ENCODE measurements around the gene NTN4.
"Not testable (repeated sequence)": the region's sequence is repeated elsewhere in the genome, so short reads cannot be mapped to it uniquely, and the experiment has no call there.

Gene NTN4

DNA sequence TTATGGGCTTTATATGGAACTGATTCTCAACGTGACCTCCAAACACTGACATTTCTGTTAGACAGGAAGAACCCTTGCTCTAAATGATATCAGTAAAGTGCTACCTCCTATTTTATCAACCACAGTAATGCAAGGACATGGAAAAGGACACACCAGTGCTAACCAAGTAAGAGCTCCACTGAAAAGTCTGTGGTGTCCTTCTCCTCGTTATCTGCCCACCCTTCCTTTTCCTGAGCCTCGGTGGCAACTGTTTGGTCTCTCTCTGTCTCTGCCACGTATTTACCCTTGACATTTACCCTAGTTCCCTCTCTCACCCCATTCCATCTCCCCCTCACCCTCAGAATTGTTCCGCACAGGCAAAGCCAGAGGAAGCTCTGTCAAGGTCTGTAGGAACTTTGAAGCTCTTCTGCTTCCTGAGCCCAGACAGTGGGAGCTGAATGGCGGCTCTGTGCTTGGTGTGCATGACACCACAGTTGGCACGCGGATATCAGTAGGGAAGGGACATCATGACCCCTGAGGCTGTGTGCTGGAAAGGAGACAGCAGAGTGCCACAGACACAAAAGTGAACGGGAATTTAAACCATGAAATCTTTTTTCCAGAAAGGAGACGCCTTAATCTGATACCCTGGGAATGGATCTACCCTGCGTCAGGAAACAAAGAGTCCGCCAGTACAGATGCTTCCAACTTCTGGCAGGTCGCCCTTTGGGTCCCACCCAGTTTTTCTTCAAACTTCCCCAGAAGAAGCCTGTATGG lies 50.8 kb downstream of the NTN4 start:
- DNase-seq (ENCODE audit: extremely low read depth, insufficient read length) = no peak
- Histone ChIP-seq H3K36me3 (ENCODE audit: control insufficient read depth, insufficient read depth, low read length) (no peaks in the 10 kb centered on the region), H3K27me3 (replicated peaks; ENCODE audit: control insufficient read depth, insufficient read depth, low read length) (no peaks in the 10 kb centered on the region; the same call in 1 of the 2 replicates), H3K4me3 (replicated peaks; ENCODE audit: low read depth, low read length) (no peak overlapping the region)
- TF ChIP-seq CTCF (IDR thresholded peaks at IDR 0.05; ENCODE audit: insufficient read depth, low read length, poor library complexity, severe bottlenecking) = no peak

DNA sequence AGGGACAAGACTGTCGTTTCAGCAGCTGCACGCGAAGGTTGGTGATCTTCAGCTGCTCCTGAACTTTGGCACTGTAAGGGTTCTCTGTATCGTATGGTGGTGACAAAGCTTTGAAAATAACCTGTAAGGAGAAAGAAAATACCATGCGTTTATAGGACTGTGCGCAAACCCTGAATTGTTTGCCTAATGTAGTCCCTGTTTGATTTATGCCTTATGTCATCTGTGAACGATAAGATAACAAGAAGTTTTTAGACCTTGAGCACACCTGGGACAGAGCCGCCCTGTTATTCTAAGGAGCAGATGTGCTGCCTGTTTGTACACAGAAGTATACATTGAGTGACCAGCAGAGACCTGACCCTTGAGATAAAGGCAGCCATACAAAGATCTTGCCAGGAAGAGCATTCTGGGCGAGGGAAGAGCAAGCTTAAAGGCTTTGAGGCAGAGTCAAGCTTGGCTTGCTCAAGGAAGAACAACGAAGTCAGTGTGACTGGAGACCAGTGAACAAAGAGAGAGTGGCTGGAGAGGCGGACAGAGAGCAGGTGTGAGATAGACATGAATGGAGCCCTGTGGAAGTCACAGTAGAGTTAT lies 52.4 kb downstream of the NTN4 start:
- H3K36me3 ChIP-seq (ENCODE audit: control insufficient read depth, insufficient read depth, low read length) = no peaks in the 10 kb centered on the region
- DNase-seq (ENCODE audit: extremely low read depth, insufficient read length) = no peak
- H3K27me3 ChIP-seq (replicated peaks; ENCODE audit: control insufficient read depth, insufficient read depth, low read length) = no peaks in the 10 kb centered on the region; the same call in 1 of the 2 replicates
- TF ChIP-seq CTCF (IDR thresholded peaks at IDR 0.05; ENCODE audit: insufficient read depth, low read length, poor library complexity, severe bottlenecking) = no peak
- H3K4me3 ChIP-seq (replicated peaks; ENCODE audit: low read depth, low read length) = no peak overlapping the region

GRCh38 chr12:95736631-95737030 lies 53.9 kb downstream of the NTN4 start:
- Histone ChIP-seq H3K27me3 (replicated peaks; ENCODE audit: control insufficient read depth, insufficient read depth, low read length) (no peaks in the 10 kb centered on the region; the same call in 1 of the 2 replicates), H3K36me3 (ENCODE audit: control insufficient read depth, insufficient read depth, low read length) (no peaks in the 10 kb centered on the region), H3K4me3 (replicated peaks; ENCODE audit: low read depth, low read length) (no peak overlapping the region)
- TF ChIP-seq CTCF (IDR thresholded peaks at IDR 0.05; ENCODE audit: insufficient read depth, low read length, poor library complexity, severe bottlenecking) = no peak
- no peak for DNase-seq (ENCODE audit: extremely low read depth, insufficient read length)

DNA sequence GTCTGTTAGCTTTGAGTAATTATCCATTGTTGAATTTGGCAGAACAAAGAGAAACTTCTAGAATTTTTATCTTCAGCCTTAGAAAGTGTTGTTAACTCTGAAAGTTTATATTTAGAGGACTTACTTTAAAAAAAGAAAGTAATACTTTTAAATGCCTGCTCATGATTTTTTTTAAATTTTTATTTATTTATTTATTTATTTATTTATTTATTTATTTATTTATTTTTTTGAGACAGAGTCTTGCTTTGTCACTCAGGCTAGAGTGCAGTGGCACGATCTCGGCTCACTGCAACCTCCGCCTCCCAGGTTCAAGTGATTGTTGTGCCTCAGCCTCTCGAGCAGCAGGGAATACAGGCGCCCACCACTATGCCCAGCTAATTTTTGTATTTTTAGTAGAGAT lies 54.8 kb downstream of the NTN4 start:
- not testable (repeated sequence) for DNase-seq (ENCODE audit: extremely low read depth, insufficient read length); H3K36me3 ChIP-seq (ENCODE audit: control insufficient read depth, insufficient read depth, low read length); H3K4me3 ChIP-seq (replicated peaks; ENCODE audit: low read depth, low read length); H3K27me3 ChIP-seq (replicated peaks; ENCODE audit: control insufficient read depth, insufficient read depth, low read length)

DNA sequence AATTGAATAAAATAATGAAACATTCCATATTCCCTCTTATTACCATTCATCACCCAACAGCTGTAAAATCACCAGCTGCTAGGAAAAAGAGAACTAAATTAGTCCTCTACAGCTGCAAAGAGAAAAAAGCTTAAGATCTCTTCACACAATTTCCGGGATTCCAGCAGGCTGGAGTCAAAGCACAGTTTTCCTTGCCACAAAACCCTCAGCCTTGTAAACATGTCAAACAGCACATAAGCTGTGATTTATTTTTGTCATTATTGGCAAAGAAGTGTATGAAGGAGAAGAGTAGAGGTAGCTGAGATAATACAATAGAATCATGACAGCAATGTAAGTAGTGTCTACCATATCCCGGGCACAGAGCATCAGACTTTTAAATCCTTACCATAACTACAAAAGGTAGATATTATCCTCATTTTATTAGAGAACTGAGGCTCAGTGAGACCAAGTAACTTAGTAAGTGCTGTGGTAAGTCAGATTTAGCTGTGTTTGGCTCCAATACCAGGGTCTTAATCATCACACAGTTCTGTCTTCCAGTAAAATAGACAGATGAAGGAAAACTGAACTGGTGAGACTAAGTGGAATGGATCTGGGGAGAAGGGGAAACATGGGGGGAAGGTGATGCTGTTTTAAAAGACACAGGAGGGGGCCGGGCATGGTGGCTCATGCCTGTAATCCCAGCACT lies 57.3 kb downstream of the NTN4 start:
- no peak for DNase-seq (ENCODE audit: extremely low read depth, insufficient read length)
- Histone ChIP-seq H3K27me3 (replicated peaks; ENCODE audit: control insufficient read depth, insufficient read depth, low read length) (no peaks in the 10 kb centered on the region; the same call in 1 of the 2 replicates), H3K36me3 (ENCODE audit: control insufficient read depth, insufficient read depth, low read length) (no peaks in the 10 kb centered on the region), H3K4me3 (replicated peaks; ENCODE audit: low read depth, low read length) (no peak overlapping the region)
- TF ChIP-seq CTCF (IDR thresholded peaks at IDR 0.05; ENCODE audit: insufficient read depth, low read length, poor library complexity, severe bottlenecking) = no peak

- peak; percentile 26 for DNase-seq (ENCODE audit: extremely low read depth, insufficient read length)
- no peak for TF ChIP-seq CTCF (IDR thresholded peaks at IDR 0.05; ENCODE audit: insufficient read depth, low read length, poor library complexity, severe bottlenecking)
- no peaks in the 10 kb centered on the region for H3K36me3 ChIP-seq (ENCODE audit: control insufficient read depth, insufficient read depth, low read length)
- H3K4me3 ChIP-seq (replicated peaks; ENCODE audit: low read depth, low read length) = no peak overlapping the region
- H3K27me3 ChIP-seq (replicated peaks; ENCODE audit: control insufficient read depth, insufficient read depth, low read length) = no peaks in the 10 kb centered on the region
Measured at GRCh38 chr12:95731519-95731958, 59.0 kb downstream of the NTN4 start.
